OCI-LY3 (cell line): Measurements from ENCODE around the gene KCTD2.

ENCODE experiments used
- H2AFZ ChIP-seq: fragments of 200-600, 300-600 bp; shearing (Covaris generic); 2 replicates; pipeline ENCODE4 v1.6.0; 2014; ENCODE audit warnings: antibody characterized with exemption, low read depth, low read length
- H3K27ac ChIP-seq: fragments of 200-600, 300-600 bp; sonication (generic); 2 replicates; pipeline ENCODE4 v1.5.1; 2014; ENCODE audit warnings: mild to moderate bottlenecking, low read length, moderate library complexity, mixed read lengths
- H3K27me3 ChIP-seq: fragments of 200-600, 300-600 bp; sonication (generic); 2 replicates; pipeline ENCODE4 v1.6.1; 2014; ENCODE audit warnings: low read depth, low read length, mixed read lengths
- H3K36me3 ChIP-seq: fragments of 200-600, 300-600 bp; sonication (generic); replicated peaks from 2 replicates; pipeline ENCODE3; 2014; ENCODE audit warnings: low read depth, low read length, mixed read lengths
- H3K4me1 ChIP-seq: fragments of 300-600, 200-600 bp; sonication (generic); 2 replicates; pipeline ENCODE4 v1.6.1; 2014; ENCODE audit warnings: low read length, mixed read lengths
- H3K4me2 ChIP-seq: fragments of 200-600, 300-600 bp; sonication (generic); 2 replicates; pipeline ENCODE4 v1.6.1; 2014; ENCODE audit warnings: low read length, mixed read lengths
- H3K4me3 ChIP-seq: fragments of 300-600, 200-600 bp; sonication (generic); 2 replicates; pipeline ENCODE4 v1.5.1; 2014; ENCODE audit warnings: antibody characterized with exemption, mild to moderate bottlenecking, low read length, moderate library complexity
- H3K79me2 ChIP-seq: fragments of 300-600, 200-600 bp; shearing (Covaris generic); 2 replicates; pipeline ENCODE4 v1.6.1; 2014; ENCODE audit warnings: mild to moderate bottlenecking, low read length, mixed read lengths
- H3K9ac ChIP-seq: fragments of 300-600, 200-600 bp; shearing (Covaris generic); 2 replicates; pipeline ENCODE4 v1.6.0; 2014; ENCODE audit warnings: mild to moderate bottlenecking, low read length, moderate library complexity
- H3K9me3 ChIP-seq: fragments of 200-600, 300-600 bp; shearing (Covaris generic); 2 replicates; pipeline ENCODE4 v1.6.1; 2014; ENCODE audit warnings: low read length, mixed read lengths; ENCODE audit not compliant: insufficient read depth
- H4K20me1 ChIP-seq: fragments of 200-600, 300-600 bp; sonication (generic); 2 replicates; pipeline ENCODE4 v1.6.1; 2016; ENCODE audit warnings: low read length, mixed read lengths; ENCODE audit not compliant: insufficient read depth
- EZH2phosphoT487 ChIP-seq: fragments of 200-600 bp; shearing (Covaris generic); IDR thresholded peaks from 2 replicates; pipeline ENCODE4 v1.6.1; 2018; ENCODE audit warnings: antibody characterized with exemption, mixed run types, low read depth
- TF ChIP-seq, protein P1 (sequence below): fragments of 200-600, 300-600 bp; sonication (generic); IDR thresholded peaks from 2 replicates; pipeline ENCODE4 v1.5.1; 2014; ENCODE audit warnings: antibody characterized with exemption, low read length, low read depth

KCTD2 gene

DNA sequence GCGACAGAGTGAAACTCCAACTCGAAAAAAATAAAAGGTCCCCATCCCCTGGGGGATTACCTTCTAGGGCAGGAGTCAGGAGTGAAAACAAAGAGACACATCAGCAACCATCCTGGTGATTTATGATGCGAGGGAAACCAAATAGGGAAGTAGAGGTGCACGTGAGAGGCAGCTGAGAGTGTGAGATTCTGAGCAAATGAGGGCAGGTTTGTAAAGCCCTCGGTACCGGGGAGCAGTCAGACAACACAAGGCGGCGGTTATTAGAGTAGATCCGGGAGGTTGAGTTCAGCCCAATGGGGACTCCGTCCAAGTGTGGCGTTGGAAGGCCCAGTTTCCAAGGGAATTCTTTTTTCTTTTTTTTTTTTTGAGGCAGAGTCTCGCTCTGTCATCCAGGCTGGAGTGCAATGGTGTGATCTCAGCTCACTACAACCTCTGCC, 55.4 kb downstream of the KCTD2 start:
- Histone ChIP-seq H3K27ac (peak overlapping the region; percentile 46), H3K4me2 (peak overlapping the region; percentile 71), H2AFZ (peak overlapping the region; percentile 28; the same call in 1 of the 2 replicates), H3K4me1 (peaks cover 24% of the 10 kb centered on the region), H3K9me3 (no peaks in the 10 kb centered on the region), H3K9ac (0 out of 2 replicates have a peak overlapping the region, but pooled peaks have one; percentile 19), H3K36me3 (no peaks in the 10 kb centered on the region), H4K20me1 (no peaks in the 10 kb centered on the region), H3K79me2 (no peaks in the 10 kb centered on the region), H3K4me3 (peak overlapping the region; percentile 26), H3K27me3 (no peaks in the 10 kb centered on the region)
- TF ChIP-seq, protein P1, sequence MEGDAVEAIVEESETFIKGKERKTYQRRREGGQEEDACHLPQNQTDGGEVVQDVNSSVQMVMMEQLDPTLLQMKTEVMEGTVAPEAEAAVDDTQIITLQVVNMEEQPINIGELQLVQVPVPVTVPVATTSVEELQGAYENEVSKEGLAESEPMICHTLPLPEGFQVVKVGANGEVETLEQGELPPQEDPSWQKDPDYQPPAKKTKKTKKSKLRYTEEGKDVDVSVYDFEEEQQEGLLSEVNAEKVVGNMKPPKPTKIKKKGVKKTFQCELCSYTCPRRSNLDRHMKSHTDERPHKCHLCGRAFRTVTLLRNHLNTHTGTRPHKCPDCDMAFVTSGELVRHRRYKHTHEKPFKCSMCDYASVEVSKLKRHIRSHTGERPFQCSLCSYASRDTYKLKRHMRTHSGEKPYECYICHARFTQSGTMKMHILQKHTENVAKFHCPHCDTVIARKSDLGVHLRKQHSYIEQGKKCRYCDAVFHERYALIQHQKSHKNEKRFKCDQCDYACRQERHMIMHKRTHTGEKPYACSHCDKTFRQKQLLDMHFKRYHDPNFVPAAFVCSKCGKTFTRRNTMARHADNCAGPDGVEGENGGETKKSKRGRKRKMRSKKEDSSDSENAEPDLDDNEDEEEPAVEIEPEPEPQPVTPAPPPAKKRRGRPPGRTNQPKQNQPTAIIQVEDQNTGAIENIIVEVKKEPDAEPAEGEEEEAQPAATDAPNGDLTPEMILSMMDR: no peak

DNA sequence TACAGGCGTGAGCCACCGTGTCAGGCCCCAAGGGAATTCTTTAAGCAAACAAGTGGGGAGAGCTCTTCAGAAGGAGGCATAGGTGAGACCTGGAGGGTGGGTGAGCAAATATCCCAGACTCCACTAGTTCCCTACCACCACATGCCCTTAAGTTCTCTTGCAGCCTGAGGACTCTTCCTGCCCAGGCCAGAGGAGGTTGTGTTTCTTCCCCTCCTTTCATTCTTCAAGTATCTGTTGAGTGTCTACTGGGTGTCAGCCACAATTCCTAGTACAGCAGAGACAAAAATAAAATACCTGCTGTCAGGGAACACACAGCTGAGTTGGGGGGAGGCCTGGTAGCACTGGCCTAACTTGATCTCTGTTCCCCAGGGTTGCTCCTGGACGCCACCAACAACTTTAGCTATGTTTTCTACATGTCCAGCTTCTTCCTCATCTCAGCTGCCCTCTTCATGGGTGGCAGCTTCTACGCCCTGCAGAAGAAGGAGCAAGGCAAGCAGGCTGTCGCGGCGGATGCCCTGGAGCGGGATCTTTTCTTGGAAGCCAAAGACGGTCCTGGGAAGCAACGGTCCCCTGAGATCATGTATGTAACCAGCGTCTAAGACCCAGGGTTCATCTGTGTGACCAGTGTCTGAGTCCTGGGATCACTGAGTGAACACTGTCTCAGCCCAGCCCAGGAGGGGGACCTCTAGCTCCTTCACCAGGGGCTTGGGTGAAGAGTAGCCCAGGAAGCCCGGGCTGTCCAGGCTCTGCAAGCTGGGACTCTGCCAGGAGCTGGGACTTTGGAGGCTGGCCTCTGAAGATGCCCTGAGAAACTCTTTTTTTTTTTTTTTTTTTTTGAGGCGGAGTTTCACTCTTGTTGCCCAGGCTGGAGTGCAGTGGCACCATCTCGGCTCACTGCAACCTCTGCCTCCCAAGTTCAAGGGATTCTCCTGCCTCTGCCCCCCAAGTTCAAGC, 56.9 kb downstream of the KCTD2 start:
- Histone ChIP-seq H3K9ac (no peak overlapping the region), H3K4me1 (peaks cover 22% of the 10 kb centered on the region), H3K36me3 (no peaks in the 10 kb centered on the region), H4K20me1 (no peaks in the 10 kb centered on the region), H3K27me3 (no peaks in the 10 kb centered on the region), H3K4me2 (no peak overlapping the region), H3K27ac (no peak overlapping the region), H2AFZ (no peak overlapping the region), H3K4me3 (no peak overlapping the region), H3K79me2 (no peaks in the 10 kb centered on the region), H3K9me3 (no peaks in the 10 kb centered on the region)
- TF ChIP-seq, protein P1: no peak
- no peak for TF ChIP-seq EZH2phosphoT487

DNA sequence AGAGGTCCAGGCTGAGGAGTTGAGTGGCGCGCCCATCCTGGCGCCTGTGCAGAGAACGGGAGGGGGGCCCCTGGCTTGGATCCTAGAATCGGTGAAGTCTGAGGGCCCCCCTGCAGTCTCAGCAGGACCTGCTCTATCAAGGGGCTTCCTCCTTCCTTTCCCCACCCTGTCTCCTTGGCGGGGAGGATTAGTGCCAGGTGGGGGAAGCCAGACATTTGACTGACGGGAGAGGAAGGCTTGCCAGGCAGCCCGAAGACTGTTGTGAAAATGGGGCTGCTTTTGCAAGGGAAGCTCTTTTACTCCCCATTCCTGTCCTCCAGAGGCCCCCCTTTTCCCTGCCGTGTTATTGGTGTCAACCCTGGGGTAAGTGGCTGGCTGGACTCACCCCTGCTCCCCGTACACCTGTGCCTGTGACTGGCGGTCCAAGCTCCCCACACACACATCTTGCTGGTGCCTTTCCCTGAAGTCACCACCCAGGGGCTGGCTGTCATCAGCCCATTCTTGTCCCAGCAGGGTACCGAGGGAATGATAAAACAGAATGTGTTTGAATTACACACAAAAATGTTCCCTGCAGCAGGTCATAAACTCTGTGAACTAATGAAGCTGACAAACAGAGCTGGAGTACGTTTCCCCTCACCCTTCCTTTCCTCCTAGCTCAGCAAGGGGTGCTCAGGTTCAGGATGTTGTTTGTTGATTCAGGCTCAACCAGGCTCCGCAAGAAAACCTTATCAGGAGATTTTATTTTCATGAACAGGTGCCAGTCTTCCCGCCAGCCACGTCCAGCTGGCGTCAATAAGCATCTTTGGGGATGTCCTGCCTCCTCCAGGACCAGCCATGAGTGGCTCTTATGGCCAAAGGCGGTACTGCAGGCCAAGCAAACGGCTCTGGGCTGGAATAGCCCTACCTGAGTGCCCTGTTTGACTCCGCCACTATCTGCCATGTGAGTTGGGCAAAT, 58.4 kb downstream of the KCTD2 start:
- H3K36me3 ChIP-seq: no peaks in the 10 kb centered on the region
- no peak for TF ChIP-seq EZH2phosphoT487
- TF ChIP-seq, protein P1: peak; percentile 52
- no peak overlapping the region for H3K27ac ChIP-seq
- no peaks in the 10 kb centered on the region for H3K27me3 ChIP-seq
- peaks cover 1% of the 10 kb centered on the region; the same call in 1 of the 2 replicates for H3K79me2 ChIP-seq
- H2AFZ ChIP-seq: no peak overlapping the region
- H4K20me1 ChIP-seq: no peaks in the 10 kb centered on the region
- H3K9me3 ChIP-seq: no peaks in the 10 kb centered on the region
- H3K4me3 ChIP-seq: peak overlapping the region; percentile 3; the same call in 1 of the 2 replicates
- peak overlapping the region; percentile 44 for H3K4me2 ChIP-seq
- peaks cover 26% of the 10 kb centered on the region for H3K4me1 ChIP-seq
- no peak overlapping the region for H3K9ac ChIP-seq

DNA sequence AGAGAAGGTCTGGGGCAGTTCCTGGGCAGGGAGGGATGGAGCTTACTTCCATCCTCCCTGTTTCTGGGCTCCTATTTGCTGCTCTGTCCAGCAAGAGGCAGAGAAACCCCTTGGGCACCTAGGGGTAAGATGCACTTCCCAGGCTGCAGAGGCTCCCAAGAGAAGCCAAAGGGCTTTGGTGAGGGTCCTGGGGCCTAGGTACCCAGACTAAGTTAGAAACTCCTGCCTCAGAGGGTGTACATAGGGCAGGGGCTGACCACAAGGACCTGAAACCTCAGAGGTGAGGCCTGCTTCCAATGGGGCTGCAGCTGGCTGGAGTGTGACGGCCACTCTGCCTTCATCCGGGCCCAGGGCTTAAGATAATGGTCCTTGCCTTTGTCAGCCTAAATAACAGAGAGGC, 61.2 kb downstream of the KCTD2 start:
- peaks cover 17% of the 10 kb centered on the region for H3K4me1 ChIP-seq
- H3K9ac ChIP-seq: no peak overlapping the region
- H3K4me2 ChIP-seq: no peak overlapping the region
- peaks cover 4% of the 10 kb centered on the region for H3K36me3 ChIP-seq
- H2AFZ ChIP-seq: no peak overlapping the region
- H3K27me3 ChIP-seq: no peaks in the 10 kb centered on the region
- no peaks in the 10 kb centered on the region for H4K20me1 ChIP-seq
- peaks cover 5% of the 10 kb centered on the region; the same call in 1 of the 2 replicates for H3K79me2 ChIP-seq
- H3K27ac ChIP-seq: no peak overlapping the region
- TF ChIP-seq EZH2phosphoT487: no peak
- TF ChIP-seq, protein P1: no peak
- H3K9me3 ChIP-seq: no peaks in the 10 kb centered on the region
- H3K4me3 ChIP-seq: no peak overlapping the region
